K562 (cell line): ENCODE results near the gene F11R.

Source experiments
- CTCF ChIP-seq, 3 experiments: IDR thresholded peaks in 2 of 3; conservative IDR thresholded peaks in 1 of 3; 2 replicates each; pipeline ENCODE4 v1.5.1; 2011 to 2012; ENCODE audit warnings: low read length in 3 of 3, mild to moderate bottlenecking in 3 of 3, control low read depth in 2 of 3, improper control_type of control experiment in 1 of 3, inconsistent platforms in 1 of 3, low read depth in 1 of 3, mixed read lengths in 1 of 3, moderate library complexity in 1 of 3; ENCODE audit not compliant: insufficient read depth in 2 of 3
- FOXK2 ChIP-seq, 2 experiments: fragments of 450-650 bp; IDR thresholded peaks in 1 of 2; conservative IDR thresholded peaks in 1 of 2; 2 replicates each; pipeline ENCODE4 v1.6.1; 2016; ENCODE audit warnings: low read depth in 2 of 2, mild to moderate bottlenecking in 1 of 2
- HNRNPK ChIP-seq: fragments of 200-400 bp; formaldehyde crosslinking; IDR thresholded peaks from one replicate; pipeline ENCODE4 v1.6.1; 2018; ENCODE audit warnings: mild to moderate bottlenecking, low read depth, low read length; ENCODE audit not compliant: poor library complexity, severe bottlenecking
- JUND ChIP-seq, 2 experiments: IDR thresholded peaks; 2 replicates in 1 of 2; 3 replicates in 1 of 2; pipeline ENCODE4 v1.6.1; 2011; ENCODE audit warnings: borderline replicate concordance in 2 of 2, low read depth in 2 of 2, low read length in 2 of 2, improper control_type of control experiment in 1 of 2, missing biosample characterization in 1 of 2, missing genetic modification characterization in 1 of 2, missing genetic modification reagents in 1 of 2
- MLX ChIP-seq, 2 experiments: fragments of 450-650 bp in 1 of 2; sonication (generic) in 1 of 2; formaldehyde crosslinking; conservative IDR thresholded peaks; 2 replicates each; pipeline versions ENCODE4 v1.4.0 to v1.8.1; 2020 to 2022; ENCODE audit warnings: mild to moderate bottlenecking in 1 of 2, missing genetic modification reagents in 1 of 2
- RBM22 ChIP-seq: fragments of 200-400 bp; formaldehyde crosslinking; IDR thresholded peaks from 2 replicates; pipeline ENCODE4 v1.6.1; 2018; ENCODE audit warnings: low read length, low read depth; ENCODE audit not compliant: poor library complexity, severe bottlenecking
- RFX5 ChIP-seq: IDR thresholded peaks from 2 replicates; pipeline ENCODE4 v1.6.1; 2011; ENCODE audit warnings: low read depth, mild to moderate bottlenecking, improper control_type of control experiment, low read length
- ZNF764 ChIP-seq: fragments of 250-450 bp; sonication (Bioruptor Pico); IDR thresholded peaks from 2 replicates; pipeline ENCODE4 v1.4.0; 2020; ENCODE audit warnings: low read depth, mild to moderate bottlenecking, moderate library complexity

GRCh38 chr1:161051219-161051618 is 30.3 kb upstream of the F11R start:
- TF ChIP-seq RBM22 (no peak), JUND (IDR thresholded peaks at IDR 0.05; ENCODE audit: borderline replicate concordance, low read depth, low read length) (no peak), JUND (tag; IDR thresholded peaks at IDR 0.05; ENCODE audit: borderline replicate concordance, low read depth, low read length) (no peak), FOXK2 (conservative IDR thresholded peaks at IDR 0.05 in 1 of 2, IDR thresholded peaks at IDR 0.05 in 1 of 2; ENCODE audit: low read depth in 2 of 2) (no peak), MLX (CRISPR knock-in tag; conservative IDR thresholded peaks at IDR 0.05) (no peak), HNRNPK (no peak), CTCF (IDR thresholded peaks at IDR 0.05 in 2 of 3, conservative IDR thresholded peaks at IDR 0.05 in 1 of 3; ENCODE audit: insufficient read depth in 2 of 3, low read depth in 1 of 3, low read length in 3 of 3) (no peak), RFX5 (no peak), ZNF764 (no peak)
